Cardiac muscle cell (in vitro differentiated cells and primary cell): ENCODE results near the gene ABHD5. TPM values are rescaled to one million over a fixed set of nuclear protein-coding genes. Genes with fewer than 3 reads are reported as not detected.

Experiments used
- DNase-seq, 2 donors: peaks; one replicate each; pipeline versions ENCODE4 v3.0.0 to v3.0.0-alpha.2; 2010 to 2017; ENCODE audit warnings: low read depth in 1 of 2, low spot score in 1 of 2
- H3K27ac ChIP-seq: fragments of 200-600 bp; sonication (generic); 2 replicates; pipeline ENCODE4 v1.5.1; 2016
- H3K27me3 ChIP-seq: fragments of 200-600 bp; sonication (generic); 2 replicates; pipeline ENCODE4 v1.6.0; 2016; ENCODE audit warnings: control low read depth
- H3K36me3 ChIP-seq: fragments of 200-600 bp; sonication (generic); 2 replicates; pipeline ENCODE4 v1.5.1; 2016; ENCODE audit warnings: control low read depth
- H3K4me1 ChIP-seq: fragments of 200-600 bp; sonication (generic); 2 replicates; pipeline ENCODE4 v1.8.1; 2017; ENCODE audit warnings: low read depth, mild to moderate bottlenecking, mixed run types
- H3K4me3 ChIP-seq: fragments of 200-600 bp; sonication (generic); 2 replicates; pipeline ENCODE4 v1.5.1; 2016; ENCODE audit warnings: mild to moderate bottlenecking
- H3K9me3 ChIP-seq: fragments of 200-600 bp; sonication (generic); 2 replicates; pipeline ENCODE4 v1.5.1; 2017; ENCODE audit warnings: low read depth, mild to moderate bottlenecking, control low read depth
- CTCF ChIP-seq: IDR thresholded peaks from 2 replicates; pipeline ENCODE4 v1.5.1; 2012; ENCODE audit warnings: low read depth, mild to moderate bottlenecking, low read length
- polyA plus RNA-seq: library from polyadenylated mRNA; unstranded; fragments of >200 nt; fragmentation: Nextera tagmentation; extraction: Ambion mirVana; gene quantifications from 2 replicates; pipeline ENCODE4 v1.2.1, GENCODE V29; 2016
- total RNA-seq: library from RNA; depleted of rRNA; stranded (reverse); fragments of >200 nt; gene quantifications from 2 replicates; pipeline ENCODE4 v1.2.3, GENCODE V29; 2016

ABHD5 gene
- total and polyA plus RNA-seq, 2 experiments from 2014 or later = 4.3 to 12.4 TPM

- Histone ChIP-seq H3K36me3 (no peaks in the 10 kb centered on the region), H3K4me1 (peaks cover 7% of the 10 kb centered on the region), H3K4me3 (no peak overlapping the region), H3K27me3 (no peaks in the 10 kb centered on the region), H3K9me3 (no peaks in the 10 kb centered on the region), H3K27ac (no peak overlapping the region)
- DNase-seq = no peak
- TF ChIP-seq CTCF = no peak
These were observed 73.3 kb downstream of the ABHD5 start for GRCh38 chr3:43764056-43764455.

GRCh38 chr3:43764471-43764870, 73.7 kb downstream of the ABHD5 start:
- DNase-seq = no peak
- H3K27me3 ChIP-seq = no peaks in the 10 kb centered on the region
- no peak overlapping the region for H3K4me3 ChIP-seq
- TF ChIP-seq CTCF = no peak
- no peaks in the 10 kb centered on the region for H3K36me3 ChIP-seq
- no peaks in the 10 kb centered on the region for H3K9me3 ChIP-seq
- H3K4me1 ChIP-seq = peaks cover 3% of the 10 kb centered on the region
- no peak overlapping the region for H3K27ac ChIP-seq

GRCh38 chr3:43765521-43765971, 74.8 kb downstream of the ABHD5 start:
- DNase-seq = peak; percentile 39 to 58
- no peak for TF ChIP-seq CTCF
- no peak overlapping the region for H3K4me3 ChIP-seq
- no peaks in the 10 kb centered on the region for H3K9me3 ChIP-seq
- H3K36me3 ChIP-seq = no peaks in the 10 kb centered on the region
- no peak overlapping the region for H3K27ac ChIP-seq
- H3K4me1 ChIP-seq = no peaks in the 10 kb centered on the region
- H3K27me3 ChIP-seq = no peaks in the 10 kb centered on the region

GRCh38 chr3:43766672-43767465, 76.1 kb downstream of the ABHD5 start:
- H3K9me3 ChIP-seq = no peaks in the 10 kb centered on the region
- H3K4me3 ChIP-seq = no peak overlapping the region
- H3K4me1 ChIP-seq = no peaks in the 10 kb centered on the region
- peak in 1 of 2 donors; percentile 39 for DNase-seq
- no peak overlapping the region for H3K27ac ChIP-seq
- H3K27me3 ChIP-seq = no peaks in the 10 kb centered on the region
- no peaks in the 10 kb centered on the region for H3K36me3 ChIP-seq
- no peak for TF ChIP-seq CTCF

GRCh38 chr3:43768381-43768973, 77.7 kb downstream of the ABHD5 start:
- Histone ChIP-seq H3K9me3 (no peaks in the 10 kb centered on the region), H3K4me1 (no peaks in the 10 kb centered on the region), H3K27me3 (no peaks in the 10 kb centered on the region), H3K36me3 (no peaks in the 10 kb centered on the region), H3K27ac (no peak overlapping the region), H3K4me3 (no peak overlapping the region)
- TF ChIP-seq CTCF = no peak
- DNase-seq = peak in 1 of 2 donors; percentile 76
